ENCODE results near the gene CLGN. TPM values are rescaled to one million over a fixed set of nuclear protein-coding genes. Genes with fewer than 3 reads are reported as not detected.

The CLGN gene
- total and polyA plus RNA-seq, 12 donors, result 0.29 to 9.0 (median 1.8) TPM; not detected in 1

- H3K4me1 ChIP-seq (replicated peaks in 1 of 2), result peaks cover 5 to 38% of the 10 kb centered on the region in 2 donors
- intact Hi-C loops (cut with DNase I), result no loop called here
- peak overlapping the region; percentile 71 to 90 (median 82) for H3K27ac ChIP-seq
- no peaks in the 10 kb centered on the region for H3K36me3 ChIP-seq (replicated peaks in 1 of 2)
- H3K9me3 ChIP-seq (replicated peaks in 1 of 3), result no peaks in the 10 kb centered on the region
- peak overlapping the region; percentile 71 to 80 (median 76) for H3K4me3 ChIP-seq
- no peaks in the 10 kb centered on the region for H3K27me3 ChIP-seq
- DNase-seq, result no peak
- TF ChIP-seq CTCF (IDR thresholded peaks at IDR 0.05) (no peak), POLR2A (IDR thresholded peaks at IDR 0.05) (no peak)
- WGBS, 4 donors, result 1 to 5% (median 4%) methylated on average over 8 of the region's 8 CpGs
Observed at GRCh38 chr4:140374130-140374477, 53.3 kb downstream of the CLGN start.

GRCh38 chr4:140373328-140374129, 53.9 kb downstream of the CLGN start, which contains the start of gene SCOC:
Gene SCOC (plus strand): TSS chr4:140373646. CDS start chr4:140379171, 5,525 bp downstream.
- no peaks in the 10 kb centered on the region for H3K36me3 ChIP-seq (replicated peaks in 1 of 2)
- peak; percentile 99 to 100 (median 100) for DNase-seq
- peaks cover 5 to 38% of the 10 kb centered on the region in 2 donors for H3K4me1 ChIP-seq (replicated peaks in 1 of 2)
- peak within 1 kb of the TSS; percentile 71 to 90 (median 82) for H3K27ac ChIP-seq
- TF ChIP-seq POLR2A (IDR thresholded peaks at IDR 0.05) (peak; percentile 61 to 82), CTCF (IDR thresholded peaks at IDR 0.05) (peak in 1 of 6 experiments; percentile 13)
- intact Hi-C loops (cut with DNase I), result no loop called here
- H3K4me3 ChIP-seq, result peak within 1 kb of the TSS; percentile 73 to 80 (median 78)
- no peaks in the 10 kb centered on the region for H3K9me3 ChIP-seq (replicated peaks in 1 of 3)
- 0% methylated on average over 18 to 63 of the region's 63 CpGs for WGBS, 4 donors
- H3K27me3 ChIP-seq, result no peaks in the 10 kb centered on the region

- Histone ChIP-seq H3K27ac (peak overlapping the region; percentile 66 to 84 (median 80)), H3K4me3 (peak overlapping the region in 3 of 4 donors; percentile 64 to 80 (median 77)), H3K4me1 (replicated peaks in 1 of 2) (peaks cover 5 to 38% of the 10 kb centered on the region in 2 donors), H3K9me3 (replicated peaks in 1 of 3) (no peaks in the 10 kb centered on the region), H3K27me3 (no peaks in the 10 kb centered on the region), H3K36me3 (replicated peaks in 1 of 2) (no peaks in the 10 kb centered on the region)
- DNase-seq, result peak in 4 of 7 donors; percentile 11 to 53 (median 14)
- WGBS, 4 donors, result 0 to 1% (median 1%) methylated on average over 21 of the region's 21 CpGs
- peak; percentile 9 to 60 (median 40) for TF ChIP-seq CTCF (IDR thresholded peaks at IDR 0.05)
- peak in 1 of 2 donors; percentile 22 for TF ChIP-seq POLR2A (IDR thresholded peaks at IDR 0.05)
- intact Hi-C loops (cut with DNase I), result no loop called here
Observed at GRCh38 chr4:140372751-140373327, 54.6 kb downstream of the CLGN start.

- Histone ChIP-seq H3K27ac (no peak overlapping the region), H3K9me3 (replicated peaks in 1 of 3) (no peaks in the 10 kb centered on the region), H3K4me3 (no peak overlapping the region), H3K27me3 (no peaks in the 10 kb centered on the region), H3K4me1 (replicated peaks in 1 of 2) (peaks cover 0 to 6% of the 10 kb centered on the region in 2 donors), H3K36me3 (replicated peaks in 1 of 2) (no peaks in the 10 kb centered on the region)
- no peak for TF ChIP-seq CTCF (IDR thresholded peaks at IDR 0.05)
- no peak for TF ChIP-seq POLR2A (IDR thresholded peaks at IDR 0.05)
- no peak for DNase-seq
- intact Hi-C loops (cut with DNase I), result loop anchor here in 1 of 2 donors (10.0 kb wide), 2 partner anchors 236 to 486 kb away; no protein-coding TSS in a partner anchor
- 76 to 88% (median 81%) methylated on average over 3 of the region's 3 CpGs for WGBS, 4 donors
Observed at GRCh38 chr4:140368686-140369085, 58.8 kb downstream of the CLGN start.

Data from adrenal gland (tissue), 12 donors.